ENCODE data around the gene TTC24.

TTC24 gene

GRCh38 chr1:156574039-156574633 is 5.4 kb upstream of the TTC24 start:
- no peak overlapping the region for H3K4me3 ChIP-seq (ENCODE audit: low read depth, low read length)
- TF ChIP-seq CTCF (IDR thresholded peaks at IDR 0.05; ENCODE audit: low read depth, low read length) (no peak), MAX (IDR thresholded peaks at IDR 0.05; ENCODE audit: low read depth, low read length) (no peak), POLR2A (IDR thresholded peaks at IDR 0.05; ENCODE audit: extremely low read depth, insufficient read length) (no peak), MYC (IDR thresholded peaks at IDR 0.05; ENCODE audit: low read depth, low read length) (no peak)
- no peak for DNase-seq (ENCODE audit: low read depth)

- DNase-seq (ENCODE audit: low read depth), result no peak
- TF ChIP-seq MYC (IDR thresholded peaks at IDR 0.05; ENCODE audit: low read depth, low read length) (no peak), POLR2A (IDR thresholded peaks at IDR 0.05; ENCODE audit: extremely low read depth, insufficient read length) (no peak), CTCF (IDR thresholded peaks at IDR 0.05; ENCODE audit: low read depth, low read length) (no peak), MAX (IDR thresholded peaks at IDR 0.05; ENCODE audit: low read depth, low read length) (no peak)
- no peak overlapping the region for H3K4me3 ChIP-seq (ENCODE audit: low read depth, low read length)
Observed at GRCh38 chr1:156577550-156577949, 2.0 kb upstream of the TTC24 start.

- H3K4me3 ChIP-seq (ENCODE audit: low read depth, low read length), result no peak overlapping the region
- TF ChIP-seq CTCF (IDR thresholded peaks at IDR 0.05; ENCODE audit: low read depth, low read length) (no peak), MYC (IDR thresholded peaks at IDR 0.05; ENCODE audit: low read depth, low read length) (no peak), MAX (IDR thresholded peaks at IDR 0.05; ENCODE audit: low read depth, low read length) (no peak), POLR2A (IDR thresholded peaks at IDR 0.05; ENCODE audit: extremely low read depth, insufficient read length) (no peak)
- no peak for DNase-seq (ENCODE audit: low read depth)
Observed at GRCh38 chr1:156578055-156578454, 1.5 kb upstream of the TTC24 start.

GRCh38 chr1:156581661-156582387 is 2.3 kb downstream of the TTC24 start:
- DNase-seq (ENCODE audit: low read depth), result no peak
- no peak overlapping the region for H3K4me3 ChIP-seq (ENCODE audit: low read depth, low read length)
- TF ChIP-seq CTCF (IDR thresholded peaks at IDR 0.05; ENCODE audit: low read depth, low read length) (no peak), POLR2A (IDR thresholded peaks at IDR 0.05; ENCODE audit: extremely low read depth, insufficient read length) (no peak), MYC (IDR thresholded peaks at IDR 0.05; ENCODE audit: low read depth, low read length) (no peak)

GRCh38 chr1:156582388-156583017 is 3.0 kb downstream of the TTC24 start:
- no peak for DNase-seq (ENCODE audit: low read depth)
- TF ChIP-seq MYC (IDR thresholded peaks at IDR 0.05; ENCODE audit: low read depth, low read length) (no peak), CTCF (IDR thresholded peaks at IDR 0.05; ENCODE audit: low read depth, low read length) (no peak), MAX (IDR thresholded peaks at IDR 0.05; ENCODE audit: low read depth, low read length) (no peak)
- H3K4me3 ChIP-seq (ENCODE audit: low read depth, low read length), result no peak overlapping the region

Data from NB4 (cell line).